SK-N-SH treated with all-trans-retinoic acid at 6 μM for 48 hours (cell line): ENCODE measurements around the gene CAMLG.
"Not testable (repeated sequence)": the region's sequence is repeated elsewhere in the genome, so short reads cannot be mapped to it uniquely, and the experiment has no call there.

Experiments
- ATAC-seq: fragments of 200-7000 bp; cut with Tn5 transposase; 3 replicates; pipeline ENCODE4 v1.9.1; 2020; ENCODE audit warnings: mild to moderate bottlenecking, moderate library complexity
- ARNTL ChIP-seq: fragments of 450-650 bp; formaldehyde crosslinking; IDR thresholded peaks from 2 replicates; pipeline ENCODE4 v1.5.0; 2020; ENCODE audit warnings: low read depth, mild to moderate bottlenecking, moderate library complexity, borderline replicate concordance
- BACH2 ChIP-seq: fragments of 250-450 bp; sonication (Bioruptor Pico); IDR thresholded peaks from 2 replicates; pipeline ENCODE4 v1.9.0; 2021; ENCODE audit warnings: mild to moderate bottlenecking, borderline replicate concordance
- CSDC2 ChIP-seq: fragments of 250-450 bp; sonication (Bioruptor Pico); IDR thresholded peaks from 2 replicates; pipeline ENCODE4 v1.5.0; 2020; ENCODE audit warnings: mild to moderate bottlenecking, moderate library complexity
- CSRNP3 ChIP-seq: fragments of 250-450 bp; sonication (Bioruptor Pico); IDR thresholded peaks from 2 replicates; pipeline ENCODE4 v1.5.1; 2021; ENCODE audit warnings: mild to moderate bottlenecking, moderate library complexity
- ESRRG ChIP-seq: fragments of 250-450 bp; sonication (Bioruptor Pico); IDR thresholded peaks from 2 replicates; pipeline ENCODE4 v1.6.1; 2021; ENCODE audit warnings: mild to moderate bottlenecking
- GLIS3 ChIP-seq: fragments of 250-450 bp; sonication (Bioruptor Pico); IDR thresholded peaks from 2 replicates; pipeline ENCODE4 v1.5.0; 2020; ENCODE audit warnings: mild to moderate bottlenecking, moderate library complexity
- OSR1 ChIP-seq: fragments of 250-450 bp; sonication (Bioruptor Pico); IDR thresholded peaks from 2 replicates; pipeline ENCODE4 v1.8.0; 2022; ENCODE audit warnings: moderate library complexity, mild to moderate bottlenecking, inconsistent platforms
- PPARA ChIP-seq: fragments of 250-450 bp; sonication (Bioruptor Pico); IDR thresholded peaks from 2 replicates; pipeline ENCODE4 v1.5.0; 2020; ENCODE audit warnings: mild to moderate bottlenecking, borderline replicate concordance
- TCF4 ChIP-seq: fragments of 250-450 bp; sonication (Bioruptor Pico); IDR thresholded peaks from 2 replicates; pipeline ENCODE4 v1.8.0; 2021; ENCODE audit warnings: mild to moderate bottlenecking, moderate library complexity, borderline replicate concordance
- TOX ChIP-seq: fragments of 250-450 bp; sonication (Bioruptor Pico); IDR thresholded peaks from 2 replicates; pipeline ENCODE4 v1.8.0; 2021; ENCODE audit warnings: mild to moderate bottlenecking, moderate library complexity, borderline replicate concordance
- ZC3H10 ChIP-seq: fragments of 250-450 bp; sonication (Bioruptor Pico); IDR thresholded peaks from 2 replicates; pipeline ENCODE4 v1.5.1; 2021; ENCODE audit warnings: mild to moderate bottlenecking, moderate library complexity
- ZFP3 ChIP-seq: fragments of 250-450 bp; sonication (Bioruptor Pico); IDR thresholded peaks from 2 replicates; pipeline ENCODE4 v1.5.0; 2020; ENCODE audit warnings: mild to moderate bottlenecking, moderate library complexity
- ZFP30 ChIP-seq: fragments of 450-650 bp; formaldehyde crosslinking; IDR thresholded peaks from 2 replicates; pipeline ENCODE4 v1.5.0; 2022; ENCODE audit warnings: mild to moderate bottlenecking, moderate library complexity
- ZNF70 ChIP-seq: fragments of 450-650 bp; formaldehyde crosslinking; IDR thresholded peaks from 2 replicates; pipeline ENCODE4 v1.5.0; 2020; ENCODE audit warnings: mild to moderate bottlenecking, moderate library complexity
- ZNF8 ChIP-seq: fragments of 450-650 bp; formaldehyde crosslinking; IDR thresholded peaks from 2 replicates; pipeline ENCODE4 v1.5.0; 2020; ENCODE audit warnings: mild to moderate bottlenecking, moderate library complexity
- TF ChIP-seq, protein P1 (sequence below): fragments of 250-450 bp; sonication (Bioruptor Pico); IDR thresholded peaks from 2 replicates; pipeline ENCODE4 v1.5.1; 2020; ENCODE audit warnings: low read depth, mild to moderate bottlenecking, moderate library complexity
- TF ChIP-seq, protein P2 (sequence below): fragments of 250-450 bp; sonication (Bioruptor Pico); IDR thresholded peaks from 2 replicates; pipeline ENCODE4 v1.8.0; 2021; ENCODE audit warnings: low read depth, mild to moderate bottlenecking, moderate library complexity, borderline replicate concordance
- TF ChIP-seq, protein P3 (sequence below): fragments of 250-450 bp; sonication (Bioruptor Pico); IDR thresholded peaks from 2 replicates; pipeline ENCODE4 v1.8.0; 2020; ENCODE audit warnings: mild to moderate bottlenecking, moderate library complexity, borderline replicate concordance
- TF ChIP-seq, protein P4 (sequence below): fragments of 250-450 bp; sonication (Bioruptor Pico); IDR thresholded peaks from 2 replicates; pipeline ENCODE4 v1.5.0; 2020; ENCODE audit warnings: mild to moderate bottlenecking, moderate library complexity

Gene CAMLG

GRCh38 chr5:134758176-134758503 lies 19.8 kb downstream of the CAMLG start:
- ATAC-seq, result peak; percentile 74
- no peak for TF ChIP-seq ZNF8 (CRISPR knock-in tag)
- TF ChIP-seq, protein P1, sequence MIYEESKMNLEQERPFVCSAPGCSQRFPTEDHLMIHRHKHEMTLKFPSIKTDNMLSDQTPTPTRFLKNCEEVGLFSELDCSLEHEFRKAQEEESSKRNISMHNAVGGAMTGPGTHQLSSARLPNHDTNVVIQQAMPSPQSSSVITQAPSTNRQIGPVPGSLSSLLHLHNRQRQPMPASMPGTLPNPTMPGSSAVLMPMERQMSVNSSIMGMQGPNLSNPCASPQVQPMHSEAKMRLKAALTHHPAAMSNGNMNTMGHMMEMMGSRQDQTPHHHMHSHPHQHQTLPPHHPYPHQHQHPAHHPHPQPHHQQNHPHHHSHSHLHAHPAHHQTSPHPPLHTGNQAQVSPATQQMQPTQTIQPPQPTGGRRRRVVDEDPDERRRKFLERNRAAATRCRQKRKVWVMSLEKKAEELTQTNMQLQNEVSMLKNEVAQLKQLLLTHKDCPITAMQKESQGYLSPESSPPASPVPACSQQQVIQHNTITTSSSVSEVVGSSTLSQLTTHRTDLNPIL (CRISPR knock-in tag), result no peak
- TF ChIP-seq CSDC2 (CRISPR knock-in tag), result no peak

- peak; percentile 99 for ATAC-seq
- TF ChIP-seq ZFP3 (CRISPR knock-in tag), result 0 out of 2 replicates have a peak, but pooled peaks have one; percentile 11
- no peak for TF ChIP-seq TOX
- TF ChIP-seq, protein P2, sequence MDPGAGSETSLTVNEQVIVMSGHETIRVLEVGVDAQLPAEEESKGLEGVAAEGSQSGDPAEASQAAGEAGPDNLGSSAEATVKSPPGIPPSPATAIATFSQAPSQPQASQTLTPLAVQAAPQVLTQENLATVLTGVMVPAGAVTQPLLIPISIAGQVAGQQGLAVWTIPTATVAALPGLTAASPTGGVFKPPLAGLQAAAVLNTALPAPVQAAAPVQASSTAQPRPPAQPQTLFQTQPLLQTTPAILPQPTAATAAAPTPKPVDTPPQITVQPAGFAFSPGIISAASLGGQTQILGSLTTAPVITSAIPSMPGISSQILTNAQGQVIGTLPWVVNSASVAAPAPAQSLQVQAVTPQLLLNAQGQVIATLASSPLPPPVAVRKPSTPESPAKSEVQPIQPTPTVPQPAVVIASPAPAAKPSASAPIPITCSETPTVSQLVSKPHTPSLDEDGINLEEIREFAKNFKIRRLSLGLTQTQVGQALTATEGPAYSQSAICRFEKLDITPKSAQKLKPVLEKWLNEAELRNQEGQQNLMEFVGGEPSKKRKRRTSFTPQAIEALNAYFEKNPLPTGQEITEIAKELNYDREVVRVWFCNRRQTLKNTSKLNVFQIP, result no peak
- TF ChIP-seq BACH2 (CRISPR knock-in tag), result no peak
- TF ChIP-seq PPARA, result no peak
- no peak for TF ChIP-seq OSR1
- no peak for TF ChIP-seq ZFP30 (CRISPR knock-in tag)
- TF ChIP-seq TCF4 (CRISPR knock-in tag), result no peak
- no peak for TF ChIP-seq ZC3H10 (CRISPR knock-in tag)
- TF ChIP-seq, protein P3, sequence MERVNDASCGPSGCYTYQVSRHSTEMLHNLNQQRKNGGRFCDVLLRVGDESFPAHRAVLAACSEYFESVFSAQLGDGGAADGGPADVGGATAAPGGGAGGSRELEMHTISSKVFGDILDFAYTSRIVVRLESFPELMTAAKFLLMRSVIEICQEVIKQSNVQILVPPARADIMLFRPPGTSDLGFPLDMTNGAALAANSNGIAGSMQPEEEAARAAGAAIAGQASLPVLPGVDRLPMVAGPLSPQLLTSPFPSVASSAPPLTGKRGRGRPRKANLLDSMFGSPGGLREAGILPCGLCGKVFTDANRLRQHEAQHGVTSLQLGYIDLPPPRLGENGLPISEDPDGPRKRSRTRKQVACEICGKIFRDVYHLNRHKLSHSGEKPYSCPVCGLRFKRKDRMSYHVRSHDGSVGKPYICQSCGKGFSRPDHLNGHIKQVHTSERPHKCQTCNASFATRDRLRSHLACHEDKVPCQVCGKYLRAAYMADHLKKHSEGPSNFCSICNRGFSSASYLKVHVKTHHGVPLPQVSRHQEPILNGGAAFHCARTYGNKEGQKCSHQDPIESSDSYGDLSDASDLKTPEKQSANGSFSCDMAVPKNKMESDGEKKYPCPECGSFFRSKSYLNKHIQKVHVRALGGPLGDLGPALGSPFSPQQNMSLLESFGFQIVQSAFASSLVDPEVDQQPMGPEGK, result no peak
- no peak for TF ChIP-seq ARNTL (CRISPR knock-in tag)
- no peak for TF ChIP-seq ZNF8 (CRISPR knock-in tag)
- TF ChIP-seq, protein P4, sequence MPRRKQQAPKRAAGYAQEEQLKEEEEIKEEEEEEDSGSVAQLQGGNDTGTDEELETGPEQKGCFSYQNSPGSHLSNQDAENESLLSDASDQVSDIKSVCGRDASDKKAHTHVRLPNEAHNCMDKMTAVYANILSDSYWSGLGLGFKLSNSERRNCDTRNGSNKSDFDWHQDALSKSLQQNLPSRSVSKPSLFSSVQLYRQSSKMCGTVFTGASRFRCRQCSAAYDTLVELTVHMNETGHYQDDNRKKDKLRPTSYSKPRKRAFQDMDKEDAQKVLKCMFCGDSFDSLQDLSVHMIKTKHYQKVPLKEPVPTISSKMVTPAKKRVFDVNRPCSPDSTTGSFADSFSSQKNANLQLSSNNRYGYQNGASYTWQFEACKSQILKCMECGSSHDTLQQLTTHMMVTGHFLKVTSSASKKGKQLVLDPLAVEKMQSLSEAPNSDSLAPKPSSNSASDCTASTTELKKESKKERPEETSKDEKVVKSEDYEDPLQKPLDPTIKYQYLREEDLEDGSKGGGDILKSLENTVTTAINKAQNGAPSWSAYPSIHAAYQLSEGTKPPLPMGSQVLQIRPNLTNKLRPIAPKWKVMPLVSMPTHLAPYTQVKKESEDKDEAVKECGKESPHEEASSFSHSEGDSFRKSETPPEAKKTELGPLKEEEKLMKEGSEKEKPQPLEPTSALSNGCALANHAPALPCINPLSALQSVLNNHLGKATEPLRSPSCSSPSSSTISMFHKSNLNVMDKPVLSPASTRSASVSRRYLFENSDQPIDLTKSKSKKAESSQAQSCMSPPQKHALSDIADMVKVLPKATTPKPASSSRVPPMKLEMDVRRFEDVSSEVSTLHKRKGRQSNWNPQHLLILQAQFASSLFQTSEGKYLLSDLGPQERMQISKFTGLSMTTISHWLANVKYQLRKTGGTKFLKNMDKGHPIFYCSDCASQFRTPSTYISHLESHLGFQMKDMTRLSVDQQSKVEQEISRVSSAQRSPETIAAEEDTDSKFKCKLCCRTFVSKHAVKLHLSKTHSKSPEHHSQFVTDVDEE (CRISPR knock-in tag), result peak; percentile 41
- TF ChIP-seq, protein P1 (CRISPR knock-in tag), result no peak
- no peak for TF ChIP-seq GLIS3
- TF ChIP-seq CSRNP3 (CRISPR knock-in tag), result no peak
- TF ChIP-seq ZNF70 (CRISPR knock-in tag), result no peak
- TF ChIP-seq ESRRG (CRISPR knock-in tag), result no peak
- TF ChIP-seq, all 23 proteins: peak for 2
Measured at GRCh38 chr5:134758504-134759341, 20.4 kb downstream of the CAMLG start, which contains the start of gene DDX46. DDX46 (plus strand) TSS chr5:134758779; CDS start chr5:134758939, 160 bp downstream.

GRCh38 chr5:134767528-134768291 lies 29.4 kb downstream of the CAMLG start:
- ATAC-seq, result not testable (repeated sequence)
